Measurements from ENCODE around the gene FAM53B.
A peak's percentile ranks its signal among the peaks of the same experiment; 100 is the strongest.

FAM53B gene

GRCh38 chr10:124741922-124742412, 2.2 kb downstream of the FAM53B start:
- no peak for DNase-seq

GRCh38 chr10:124741281-124741921, 2.8 kb downstream of the FAM53B start:
- DNase-seq, result peak; percentile 76

- peak; percentile 61 for DNase-seq
Observed at GRCh38 chr10:124740369-124741280, 3.6 kb downstream of the FAM53B start.

- no peak for DNase-seq
Observed at GRCh38 chr10:124739986-124740368, 4.2 kb downstream of the FAM53B start.

- no peak for DNase-seq
Observed at GRCh38 chr10:124739119-124739921, 4.9 kb downstream of the FAM53B start.

GRCh38 chr10:124738441-124738840, 5.7 kb downstream of the FAM53B start:
- no peak for DNase-seq

GRCh38 chr10:124737708-124738107, 6.5 kb downstream of the FAM53B start:
- no peak for DNase-seq

GRCh38 chr10:124737221-124737620, 7.0 kb downstream of the FAM53B start:
- DNase-seq, result no peak

- DNase-seq, result no peak
Observed at GRCh38 chr10:124736491-124737136, 7.6 kb downstream of the FAM53B start.

GRCh38 chr10:124735491-124736286, 8.5 kb downstream of the FAM53B start:
- no peak for DNase-seq

GRCh38 chr10:124734311-124735166, 9.6 kb downstream of the FAM53B start:
- peak; percentile 52 for DNase-seq

- no peak for DNase-seq
Observed at GRCh38 chr10:124733571-124734245, 10.5 kb downstream of the FAM53B start.

- peak; percentile 71 for DNase-seq
Observed at GRCh38 chr10:124732931-124733570, 11.1 kb downstream of the FAM53B start.

GRCh38 chr10:124731551-124731950, 12.6 kb downstream of the FAM53B start:
- DNase-seq, result no peak

GRCh38 chr10:124730790-124731189, 13.4 kb downstream of the FAM53B start:
- DNase-seq, result no peak

- no peak for DNase-seq
Observed at GRCh38 chr10:124728830-124729661, 15.1 kb downstream of the FAM53B start.

GRCh38 chr10:124728071-124728829, 15.9 kb downstream of the FAM53B start:
- peak; percentile 71 for DNase-seq
